H9 (cell line): ENCODE measurements around the gene SACM1L. TPM values are rescaled to one million over a fixed set of nuclear protein-coding genes. Genes with fewer than 3 reads are reported as not detected.

ENCODE experiments used
- DNase-seq: peaks from one replicate; pipeline ENCODE4 v3.0.0-alpha.2; 2017
- H2AFZ ChIP-seq: one replicate; pipeline ENCODE4 v1.6.1; 2013; ENCODE audit warnings: mild to moderate bottlenecking, low read length, control low read depth, moderate library complexity
- H2AK5ac ChIP-seq: 2 replicates; pipeline ENCODE4 v1.6.1; 2013; ENCODE audit warnings: low read length, control low read depth, mixed read lengths; ENCODE audit not compliant: insufficient read length
- H2BK120ac ChIP-seq: one replicate; pipeline ENCODE4 v1.6.1; 2013; ENCODE audit warnings: low read depth, mild to moderate bottlenecking, low read length, control low read depth, inconsistent platforms; ENCODE audit not compliant: poor library complexity, severe bottlenecking
- H2BK12ac ChIP-seq: 2 replicates; pipeline ENCODE4 v1.6.1; 2013; ENCODE audit warnings: low read length, control low read depth, mixed read lengths, low read depth; ENCODE audit not compliant: insufficient read length
- H2BK15ac ChIP-seq: 2 replicates; pipeline ENCODE4 v1.6.1; 2013; ENCODE audit warnings: low read depth, low read length, control low read depth
- H2BK20ac ChIP-seq: one replicate; pipeline ENCODE4 v1.6.1; 2013; ENCODE audit warnings: low read depth, mild to moderate bottlenecking, low read length, control low read depth, inconsistent platforms; ENCODE audit not compliant: poor library complexity, severe bottlenecking
- H2BK5ac ChIP-seq: 2 replicates; pipeline ENCODE4 v1.6.1; 2013; ENCODE audit warnings: low read length, control low read depth, mixed read lengths; ENCODE audit not compliant: insufficient read length
- H3K14ac ChIP-seq: 2 replicates; pipeline ENCODE4 v1.6.1; 2013; ENCODE audit warnings: low read length, control low read depth; ENCODE audit not compliant: insufficient read depth
- H3K18ac ChIP-seq: 2 replicates; pipeline ENCODE4 v1.6.1; 2013; ENCODE audit warnings: low read depth, mild to moderate bottlenecking, mixed read lengths, low read length, control low read depth; ENCODE audit not compliant: insufficient read length
- H3K23ac ChIP-seq: 2 replicates; pipeline ENCODE4 v1.6.1; 2013; ENCODE audit warnings: low read length, control low read depth, mixed read lengths, low read depth; ENCODE audit not compliant: insufficient read length
- H3K23me2 ChIP-seq: 2 replicates; pipeline ENCODE4 v1.6.1; 2013; ENCODE audit warnings: low read depth, mild to moderate bottlenecking, mixed read lengths, low read length, control low read depth; ENCODE audit not compliant: insufficient read length, poor library complexity, severe bottlenecking
- H3K27ac ChIP-seq: 2 replicates; pipeline ENCODE4 v1.5.1; 2013; ENCODE audit warnings: low read length, control low read depth, mixed read lengths, low read depth; ENCODE audit not compliant: insufficient read length
- H3K27me3 ChIP-seq: 2 replicates; pipeline ENCODE4 v1.6.1; 2013; ENCODE audit warnings: low read length, control low read depth, inconsistent platforms; ENCODE audit not compliant: insufficient read depth
- H3K4ac ChIP-seq: 2 replicates; pipeline ENCODE4 v1.6.1; 2013; ENCODE audit warnings: low read depth, mild to moderate bottlenecking, control low read depth, inconsistent platforms, low read length, moderate library complexity
- H3K4me1 ChIP-seq: 2 replicates; pipeline ENCODE4 v1.6.1; 2013; ENCODE audit warnings: low read length, control low read depth, inconsistent platforms; ENCODE audit not compliant: insufficient read depth
- H3K4me2 ChIP-seq: 2 replicates; pipeline ENCODE4 v1.6.1; 2013; ENCODE audit warnings: low read length, control low read depth, mixed read lengths; ENCODE audit not compliant: insufficient read length, insufficient read depth
- H3K56ac ChIP-seq: 2 replicates; pipeline ENCODE4 v1.6.1; 2013; ENCODE audit warnings: low read depth, mild to moderate bottlenecking, mixed read lengths, low read length, control low read depth; ENCODE audit not compliant: insufficient read length
- H3K79me1 ChIP-seq: 2 replicates; pipeline ENCODE4 v1.6.1; 2013; ENCODE audit warnings: low read depth, mild to moderate bottlenecking, moderate library complexity, low read length, control low read depth, inconsistent platforms; ENCODE audit not compliant: insufficient read depth, poor library complexity, severe bottlenecking
- H3K79me2 ChIP-seq: 2 replicates; pipeline ENCODE4 v1.6.1; 2013; ENCODE audit warnings: low read length, control low read depth, inconsistent platforms; ENCODE audit not compliant: insufficient read depth
- H3K9ac ChIP-seq: 2 replicates; pipeline ENCODE4 v1.6.1; 2013; ENCODE audit warnings: low read length, control low read depth, mixed read lengths; ENCODE audit not compliant: insufficient read length; ENCODE audit errors: extremely low read depth
- H3K9me3 ChIP-seq: one replicate; pipeline ENCODE4 v1.6.1; 2013; ENCODE audit warnings: low read depth, low read length, inconsistent platforms; ENCODE audit not compliant: control insufficient read depth
- H3T11ph ChIP-seq: one replicate; pipeline ENCODE4 v1.6.1; 2013; ENCODE audit warnings: mild to moderate bottlenecking, low read length, control low read depth, inconsistent platforms
- H4K20me1 ChIP-seq: one replicate; pipeline ENCODE4 v1.6.1; 2013; ENCODE audit not compliant: control insufficient read depth, insufficient read length, insufficient read depth
- H4K5ac ChIP-seq: 2 replicates; pipeline ENCODE4 v1.6.1; 2013; ENCODE audit warnings: low read depth, mild to moderate bottlenecking, mixed read lengths, low read length, control low read depth; ENCODE audit not compliant: insufficient read length
- H4K8ac ChIP-seq: replicated peaks from 2 replicates; pipeline ENCODE4 v1.6.1; 2013; ENCODE audit warnings: low read length, control low read depth, mixed read lengths, low read depth; ENCODE audit not compliant: insufficient read length
- H4K91ac ChIP-seq: 2 replicates; pipeline ENCODE4 v1.6.1; 2013; ENCODE audit warnings: low read depth, mild to moderate bottlenecking, moderate library complexity, mixed read lengths, low read length, control low read depth; ENCODE audit not compliant: insufficient read length
- H3K27ac Mint-ChIP-seq, 3 experiments: 2 replicates in 2 of 3; 3 replicates in 1 of 3; pipeline ENCODE4 v1.8.0; 2020 to 2021; ENCODE audit warnings: mixed read lengths in 3 of 3, mild to moderate bottlenecking in 1 of 3, moderate library complexity in 1 of 3
- H3K27me3 Mint-ChIP-seq: 2 replicates; pipeline ENCODE4 v1.8.0; 2021; ENCODE audit warnings: low read depth, mild to moderate bottlenecking, moderate library complexity, mixed read lengths
- H3K36me3 Mint-ChIP-seq, 3 experiments: 2 replicates in 2 of 3; 3 replicates in 1 of 3; pipeline ENCODE4 v1.8.0; 2020 to 2021; ENCODE audit warnings: low read depth in 3 of 3, mixed read lengths in 3 of 3; ENCODE audit not compliant: insufficient read depth in 1 of 3
- H3K4me1 Mint-ChIP-seq, 2 experiments: 2 replicates each; pipeline ENCODE4 v1.8.0; 2020; ENCODE audit warnings: mixed read lengths in 2 of 2
- H3K4me3 Mint-ChIP-seq, 2 experiments: 2 replicates in 1 of 2; 3 replicates in 1 of 2; pipeline ENCODE4 v1.8.0; 2020 to 2021; ENCODE audit warnings: mild to moderate bottlenecking in 2 of 2, mixed read lengths in 2 of 2, moderate library complexity in 1 of 2
- H3K9me3 Mint-ChIP-seq, 2 experiments: 2 replicates in 1 of 2; 3 replicates in 1 of 2; pipeline ENCODE4 v1.8.0; 2020; ENCODE audit warnings: mild to moderate bottlenecking in 2 of 2, mixed read lengths in 2 of 2, moderate library complexity in 1 of 2
- CTCF ChIP-seq: fragments of 200-600 bp; sonication (generic); conservative IDR thresholded peaks from 3 replicates; pipeline ENCODE4 v1.8.0; 2021; ENCODE audit warnings: antibody characterized with exemption, mild to moderate bottlenecking
- WGBS: extraction: QIAGEN DNeasy Blood & Tissue Kit; methylation state at CpG from one replicate; pipeline ENCODE4 v1.1.7; 2013; ENCODE audit warnings: missing lambda C conversion rate, low lambda C conversion rate, mixed read lengths; ENCODE audit not compliant: insufficient read length; ENCODE audit errors: extremely low coverage; 5-methylcytosine and 5-hydroxymethylcytosine counted together
- total RNA-seq: library from RNA; stranded (reverse); gene quantifications from 2 replicates; pipeline ENCODE4 v1.2.1, GENCODE V29; 2021

Gene SACM1L
- total RNA-seq, 1 experiment from 2014 or later = 52.8 TPM

GRCh38 chr3:45742461-45743089, 53.4 kb downstream of the SACM1L start:
- Mint-ChIP-seq H3K27ac (peak overlapping the region; percentile 12 to 98 (median 83); a peak in 4 of 7 replicates), H3K27me3 (no peaks in the 10 kb centered on the region), H3K9me3 (no peaks in the 10 kb centered on the region), H3K4me1 (peaks cover 53% of the 10 kb centered on the region in 2 experiments), H3K36me3 (peaks cover 25 to 59% (median 58%) of the 10 kb centered on the region in 3 experiments), H3K4me3 (no peak overlapping the region; a peak in 1 of 5 replicates)
- no peak overlapping the region for H2AFZ ChIP-seq
- H2BK20ac ChIP-seq = no peak overlapping the region
- DNase-seq = no peak
- no peak overlapping the region for H2BK12ac ChIP-seq
- H3K9ac ChIP-seq = no peak overlapping the region
- no peak overlapping the region for H3K4me2 ChIP-seq
- no peak overlapping the region for H3K27ac ChIP-seq
- no peak overlapping the region for H3K4ac ChIP-seq
- no peak overlapping the region for H4K91ac ChIP-seq
- WGBS = no CpG with 5 or more reads among the region's 4 CpGs
- H3K23me2 ChIP-seq = no peaks in the 10 kb centered on the region
- no peaks in the 10 kb centered on the region for H4K20me1 ChIP-seq
- H3T11ph ChIP-seq = no peak overlapping the region
- no peak overlapping the region for H2BK5ac ChIP-seq
- H3K9me3 ChIP-seq = no peaks in the 10 kb centered on the region
- no peak overlapping the region for H4K8ac ChIP-seq
- H3K56ac ChIP-seq = no peak overlapping the region
- H3K23ac ChIP-seq = no peak overlapping the region
- no peak overlapping the region for H2AK5ac ChIP-seq
- TF ChIP-seq CTCF = no peak
- no peak overlapping the region for H3K14ac ChIP-seq
- peaks cover 7% of the 10 kb centered on the region; the same call in 1 of the 2 replicates for H3K4me1 ChIP-seq
- H2BK15ac ChIP-seq = no peak overlapping the region
- no peak overlapping the region for H4K5ac ChIP-seq
- H3K27me3 ChIP-seq = no peaks in the 10 kb centered on the region
- H2BK120ac ChIP-seq = no peak overlapping the region
- H3K79me2 ChIP-seq = no peaks in the 10 kb centered on the region
- no peaks in the 10 kb centered on the region for H3K79me1 ChIP-seq
- no peak overlapping the region for H3K18ac ChIP-seq
